ENCODE data around the gene RAP1A.

RAP1A gene

GRCh38 chr1:111733183-111733991 lies 113.8 kb downstream of the RAP1A start:
- Histone ChIP-seq H3K4me1 (ENCODE audit: insufficient read depth, low read length, poor library complexity, severe bottlenecking) (peaks cover 17% of the 10 kb centered on the region), H4K20me1 (ENCODE audit: insufficient read depth, low read length, poor library complexity, severe bottlenecking) (no peaks in the 10 kb centered on the region), H3K79me2 (ENCODE audit: insufficient read depth, low read length) (no peaks in the 10 kb centered on the region), H2AFZ (ENCODE audit: low read length) (no peak overlapping the region), H3K36me3 (ENCODE audit: insufficient read depth, low read length) (no peaks in the 10 kb centered on the region), H3K9me2 (replicated peaks; ENCODE audit: low read depth, low read length) (no peaks in the 10 kb centered on the region), H3K9me3 (ENCODE audit: insufficient read depth, low read depth, low read length) (no peaks in the 10 kb centered on the region), H3F3A (ENCODE audit: low read depth) (no peaks in the 10 kb centered on the region), H3K4me2 (ENCODE audit: low read depth, low read length, poor library complexity, severe bottlenecking) (no peak overlapping the region), H3K9ac (ENCODE audit: low read depth, low read length, poor library complexity, severe bottlenecking) (no peak overlapping the region), H3K4me3 (ENCODE audit: low read length, poor library complexity, severe bottlenecking) (no peak overlapping the region), H3K27me3 (ENCODE audit: insufficient read depth, low read length, poor library complexity, severe bottlenecking) (no peaks in the 10 kb centered on the region)
- TF ChIP-seq CTCF (conservative IDR thresholded peaks at IDR 0.05; ENCODE audit: low read length), result no peak
- no peak for TF ChIP-seq EZH2phosphoT487 (IDR thresholded peaks at IDR 0.05; ENCODE audit: borderline replicate concordance)

GRCh38 chr1:111733992-111734341 lies 114.4 kb downstream of the RAP1A start:
- Histone ChIP-seq H3K9me2 (replicated peaks; ENCODE audit: low read depth, low read length) (no peaks in the 10 kb centered on the region), H3K9ac (ENCODE audit: low read depth, low read length, poor library complexity, severe bottlenecking) (no peak overlapping the region), H3K4me2 (ENCODE audit: low read depth, low read length, poor library complexity, severe bottlenecking) (no peak overlapping the region), H3K4me3 (ENCODE audit: low read length, poor library complexity, severe bottlenecking) (no peak overlapping the region), H3K79me2 (ENCODE audit: insufficient read depth, low read length) (no peaks in the 10 kb centered on the region), H4K20me1 (ENCODE audit: insufficient read depth, low read length, poor library complexity, severe bottlenecking) (no peaks in the 10 kb centered on the region), H3K36me3 (ENCODE audit: insufficient read depth, low read length) (no peaks in the 10 kb centered on the region), H3K9me3 (ENCODE audit: insufficient read depth, low read depth, low read length) (no peaks in the 10 kb centered on the region), H3K4me1 (ENCODE audit: insufficient read depth, low read length, poor library complexity, severe bottlenecking) (peaks cover 23% of the 10 kb centered on the region), H3K27me3 (ENCODE audit: insufficient read depth, low read length, poor library complexity, severe bottlenecking) (no peaks in the 10 kb centered on the region), H2AFZ (ENCODE audit: low read length) (no peak overlapping the region), H3F3A (ENCODE audit: low read depth) (no peaks in the 10 kb centered on the region)
- TF ChIP-seq EZH2phosphoT487 (IDR thresholded peaks at IDR 0.05; ENCODE audit: borderline replicate concordance) (no peak), CTCF (conservative IDR thresholded peaks at IDR 0.05; ENCODE audit: low read length) (no peak)

GRCh38 chr1:111734426-111734825 lies 114.8 kb downstream of the RAP1A start:
- Histone ChIP-seq H3K79me2 (ENCODE audit: insufficient read depth, low read length) (no peaks in the 10 kb centered on the region), H3K4me1 (ENCODE audit: insufficient read depth, low read length, poor library complexity, severe bottlenecking) (peaks cover 25% of the 10 kb centered on the region), H3F3A (ENCODE audit: low read depth) (no peaks in the 10 kb centered on the region), H3K36me3 (ENCODE audit: insufficient read depth, low read length) (no peaks in the 10 kb centered on the region), H3K9me3 (ENCODE audit: insufficient read depth, low read depth, low read length) (no peaks in the 10 kb centered on the region), H3K9ac (ENCODE audit: low read depth, low read length, poor library complexity, severe bottlenecking) (no peak overlapping the region), H2AFZ (ENCODE audit: low read length) (no peak overlapping the region), H3K4me2 (ENCODE audit: low read depth, low read length, poor library complexity, severe bottlenecking) (no peak overlapping the region), H3K9me2 (replicated peaks; ENCODE audit: low read depth, low read length) (no peaks in the 10 kb centered on the region), H3K27me3 (ENCODE audit: insufficient read depth, low read length, poor library complexity, severe bottlenecking) (no peaks in the 10 kb centered on the region), H4K20me1 (ENCODE audit: insufficient read depth, low read length, poor library complexity, severe bottlenecking) (no peaks in the 10 kb centered on the region), H3K4me3 (ENCODE audit: low read length, poor library complexity, severe bottlenecking) (no peak overlapping the region)
- TF ChIP-seq CTCF (conservative IDR thresholded peaks at IDR 0.05; ENCODE audit: low read length) (no peak), EZH2phosphoT487 (IDR thresholded peaks at IDR 0.05; ENCODE audit: borderline replicate concordance) (no peak)
